Hepatocyte (in vitro differentiated cells): ENCODE data around the gene PRDM12.

Experiments
- EZH2phosphoT487 ChIP-seq: fragments of 200-600 bp; sonication (generic); IDR thresholded peaks from one replicate; pipeline ENCODE4 v1.6.1; 2018; ENCODE audit warnings: antibody characterized with exemption, mild to moderate bottlenecking, low read depth, moderate library complexity; ENCODE audit not compliant: unreplicated experiment, severe bottlenecking
- TF ChIP-seq, protein P1 (sequence below): fragments of 200-600 bp; sonication (generic); IDR thresholded peaks from 2 replicates; pipeline ENCODE4 v1.5.1; 2016; ENCODE audit warnings: antibody characterized with exemption, mild to moderate bottlenecking; ENCODE audit not compliant: poor library complexity

- TF ChIP-seq, protein P1, sequence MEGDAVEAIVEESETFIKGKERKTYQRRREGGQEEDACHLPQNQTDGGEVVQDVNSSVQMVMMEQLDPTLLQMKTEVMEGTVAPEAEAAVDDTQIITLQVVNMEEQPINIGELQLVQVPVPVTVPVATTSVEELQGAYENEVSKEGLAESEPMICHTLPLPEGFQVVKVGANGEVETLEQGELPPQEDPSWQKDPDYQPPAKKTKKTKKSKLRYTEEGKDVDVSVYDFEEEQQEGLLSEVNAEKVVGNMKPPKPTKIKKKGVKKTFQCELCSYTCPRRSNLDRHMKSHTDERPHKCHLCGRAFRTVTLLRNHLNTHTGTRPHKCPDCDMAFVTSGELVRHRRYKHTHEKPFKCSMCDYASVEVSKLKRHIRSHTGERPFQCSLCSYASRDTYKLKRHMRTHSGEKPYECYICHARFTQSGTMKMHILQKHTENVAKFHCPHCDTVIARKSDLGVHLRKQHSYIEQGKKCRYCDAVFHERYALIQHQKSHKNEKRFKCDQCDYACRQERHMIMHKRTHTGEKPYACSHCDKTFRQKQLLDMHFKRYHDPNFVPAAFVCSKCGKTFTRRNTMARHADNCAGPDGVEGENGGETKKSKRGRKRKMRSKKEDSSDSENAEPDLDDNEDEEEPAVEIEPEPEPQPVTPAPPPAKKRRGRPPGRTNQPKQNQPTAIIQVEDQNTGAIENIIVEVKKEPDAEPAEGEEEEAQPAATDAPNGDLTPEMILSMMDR, result no peak
- no peak for TF ChIP-seq EZH2phosphoT487
These were observed 30.1 kb upstream of the PRDM12 start for GRCh38 chr9:130634191-130634768.
